Astrocyte of the cerebellum (primary cell): ENCODE measurements around the gene CCDC167.

Experiments used
- DNase-seq: peaks from one replicate; pipeline ENCODE4 v3.0.0-alpha.2; 2011; ENCODE audit warnings: low read depth
- H3K4me3 ChIP-seq: 2 replicates; pipeline ENCODE4 v1.5.1; 2011; ENCODE audit warnings: mild to moderate bottlenecking, low read depth, low read length, moderate library complexity
- in situ Hi-C: cut with HindIII; loops from 2 replicates; pipeline ENCODE4 v1.10.0; 2017; ENCODE audit warnings: low sequenced_read_pairs
- TF ChIP-seq, protein P1 (sequence below): IDR thresholded peaks from 2 replicates; pipeline ENCODE4 v1.5.1; 2012; ENCODE audit warnings: low read length, low read depth, moderate library complexity, mild to moderate bottlenecking; ENCODE audit errors: missing control alignments

The CCDC167 gene

DNA sequence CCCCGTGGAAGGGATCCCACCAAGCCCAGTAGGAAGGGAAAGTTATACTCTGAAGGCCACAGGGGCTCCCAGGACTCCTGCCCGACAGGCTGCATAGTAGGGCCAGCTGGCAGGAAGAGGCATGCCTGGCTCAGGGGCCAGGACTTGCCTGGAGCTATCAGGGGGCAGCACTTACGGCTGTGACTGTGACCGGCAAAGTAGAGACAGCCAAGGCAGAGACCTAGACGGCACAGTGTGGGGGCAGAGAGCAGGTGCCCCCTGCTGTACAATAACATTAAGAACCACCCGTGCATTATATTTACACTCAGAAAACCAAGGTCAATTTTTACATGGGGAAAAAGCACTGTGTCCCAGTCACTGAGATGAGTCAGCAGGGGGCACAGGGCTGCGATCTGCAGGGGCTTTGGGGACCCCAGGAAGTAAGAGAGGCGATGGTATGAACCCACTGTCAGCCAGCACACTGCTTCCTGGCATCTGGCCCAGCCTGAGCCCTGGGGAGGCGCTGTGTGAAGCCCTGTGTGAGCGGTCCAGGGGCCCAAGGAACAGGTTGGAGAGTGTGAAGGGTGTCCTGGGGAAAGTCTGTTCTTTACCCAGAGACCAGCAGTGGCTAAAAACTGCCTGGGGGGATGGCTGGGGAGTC, 9.9 kb downstream of the CCDC167 start:
- DNase-seq: no peak
- TF ChIP-seq, protein P1, sequence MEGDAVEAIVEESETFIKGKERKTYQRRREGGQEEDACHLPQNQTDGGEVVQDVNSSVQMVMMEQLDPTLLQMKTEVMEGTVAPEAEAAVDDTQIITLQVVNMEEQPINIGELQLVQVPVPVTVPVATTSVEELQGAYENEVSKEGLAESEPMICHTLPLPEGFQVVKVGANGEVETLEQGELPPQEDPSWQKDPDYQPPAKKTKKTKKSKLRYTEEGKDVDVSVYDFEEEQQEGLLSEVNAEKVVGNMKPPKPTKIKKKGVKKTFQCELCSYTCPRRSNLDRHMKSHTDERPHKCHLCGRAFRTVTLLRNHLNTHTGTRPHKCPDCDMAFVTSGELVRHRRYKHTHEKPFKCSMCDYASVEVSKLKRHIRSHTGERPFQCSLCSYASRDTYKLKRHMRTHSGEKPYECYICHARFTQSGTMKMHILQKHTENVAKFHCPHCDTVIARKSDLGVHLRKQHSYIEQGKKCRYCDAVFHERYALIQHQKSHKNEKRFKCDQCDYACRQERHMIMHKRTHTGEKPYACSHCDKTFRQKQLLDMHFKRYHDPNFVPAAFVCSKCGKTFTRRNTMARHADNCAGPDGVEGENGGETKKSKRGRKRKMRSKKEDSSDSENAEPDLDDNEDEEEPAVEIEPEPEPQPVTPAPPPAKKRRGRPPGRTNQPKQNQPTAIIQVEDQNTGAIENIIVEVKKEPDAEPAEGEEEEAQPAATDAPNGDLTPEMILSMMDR: peak; percentile 26
- no peak overlapping the region for H3K4me3 ChIP-seq
- in situ Hi-C loops: loop anchor here (5.0 to 25.0 kb wide), 2 partner anchors 72 to 172 kb away; no protein-coding TSS in a partner anchor

DNA sequence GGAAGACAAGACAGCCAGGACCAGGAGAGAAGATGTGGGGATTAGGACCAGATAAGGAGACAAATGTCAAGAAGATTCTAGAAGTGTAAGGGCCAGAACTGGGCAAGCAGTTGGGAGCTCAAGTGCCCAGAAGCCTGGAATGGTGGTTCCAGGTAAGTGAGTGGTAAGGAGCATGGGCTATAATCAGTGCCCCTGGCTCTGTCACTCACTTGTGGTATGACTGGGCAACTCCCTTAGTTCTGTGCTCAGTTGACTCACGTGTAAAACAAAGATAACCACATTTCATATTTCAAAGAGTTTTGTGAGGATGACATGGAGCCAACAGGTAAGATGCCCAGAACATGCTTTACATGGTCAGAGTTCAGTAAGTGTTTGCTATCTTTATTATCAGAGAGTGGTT, 11.2 kb downstream of the CCDC167 start:
- in situ Hi-C loops: loop anchor here (25.0 kb wide), 1 partner anchor 174 kb away; no protein-coding TSS in a partner anchor
- no peak overlapping the region for H3K4me3 ChIP-seq
- TF ChIP-seq, protein P1: no peak
- DNase-seq: no peak

DNA sequence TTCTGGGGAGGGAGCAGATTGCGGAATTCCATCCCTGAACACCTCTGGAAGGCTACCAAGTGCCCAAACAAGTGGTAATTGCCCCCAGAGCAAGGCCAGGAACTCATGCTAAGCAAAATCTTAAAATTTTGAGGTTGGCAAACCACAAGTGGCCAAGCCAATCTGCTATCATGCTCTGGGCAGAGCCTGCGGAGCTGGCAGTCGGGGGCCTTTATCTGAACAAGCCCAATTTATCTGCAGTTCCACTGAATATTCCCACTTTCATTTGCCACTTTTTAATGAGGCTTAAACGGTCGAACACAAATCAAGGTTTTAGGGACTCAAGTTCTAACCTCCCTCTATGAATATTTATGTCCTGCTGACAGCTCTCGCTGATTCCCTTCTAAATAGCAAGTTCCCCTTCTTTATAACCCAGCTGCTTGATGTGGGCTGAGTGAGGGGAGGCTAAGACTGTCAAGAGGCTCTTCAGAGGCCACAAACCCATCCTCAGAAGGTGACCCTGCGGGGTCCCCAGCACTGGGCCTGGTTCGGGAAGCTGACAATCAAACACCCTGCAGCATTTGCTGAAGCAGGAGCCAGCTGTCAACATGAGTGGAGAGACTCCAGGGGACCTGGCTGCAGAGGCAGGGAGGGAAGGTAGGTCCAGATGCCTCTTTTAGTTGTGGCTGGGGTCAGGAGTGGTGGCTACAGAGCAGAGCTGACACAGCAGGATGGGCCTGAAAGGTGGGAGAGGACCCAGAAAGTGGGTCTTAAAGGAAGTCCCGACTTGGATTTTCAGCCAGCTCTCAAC, 11.9 kb downstream of the CCDC167 start:
- DNase-seq: no peak
- no peak overlapping the region for H3K4me3 ChIP-seq
- in situ Hi-C loops: loop anchor here (25.0 kb wide), 1 partner anchor 175 kb away; no protein-coding TSS in a partner anchor
- TF ChIP-seq, protein P1: no peak

DNA sequence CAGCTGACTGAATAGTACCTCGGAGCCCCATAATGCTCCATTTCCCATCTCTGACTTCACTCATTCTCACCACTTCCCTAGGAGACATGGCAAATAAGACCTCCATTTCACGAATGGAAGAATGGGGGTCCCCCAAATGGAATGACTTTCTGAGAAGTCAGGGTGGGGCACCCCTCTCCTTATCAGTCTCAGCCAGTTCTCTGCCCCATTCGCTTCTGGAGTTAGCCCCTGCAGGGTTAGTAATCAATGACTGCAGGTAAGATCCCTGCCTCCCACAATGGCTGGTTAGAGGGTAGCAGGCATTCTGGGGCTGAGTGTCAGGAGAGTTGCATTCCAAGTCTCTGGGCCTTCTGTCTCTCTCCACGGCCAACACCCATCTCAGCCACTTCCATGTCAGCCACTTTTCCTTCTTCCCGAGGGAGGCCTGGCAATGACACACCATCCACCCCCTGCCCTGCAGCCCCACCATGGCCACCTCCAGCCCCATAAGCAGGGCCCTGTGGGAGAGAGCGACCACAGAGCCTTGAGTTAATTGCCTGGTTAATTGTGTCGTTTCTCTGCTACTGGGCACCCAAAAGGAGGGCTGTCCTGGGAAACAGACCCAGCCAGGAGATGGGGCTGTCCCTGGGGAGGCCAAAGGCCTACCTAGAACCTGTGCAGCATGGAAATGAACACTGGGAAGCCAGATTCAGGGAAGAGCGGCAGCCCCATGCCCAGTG, 13.4 kb downstream of the CCDC167 start:
- in situ Hi-C loops: loop anchor here (25.0 kb wide), 1 partner anchor 176 kb away; no protein-coding TSS in a partner anchor
- TF ChIP-seq, protein P1: no peak
- DNase-seq: no peak
- H3K4me3 ChIP-seq: no peak overlapping the region

DNA sequence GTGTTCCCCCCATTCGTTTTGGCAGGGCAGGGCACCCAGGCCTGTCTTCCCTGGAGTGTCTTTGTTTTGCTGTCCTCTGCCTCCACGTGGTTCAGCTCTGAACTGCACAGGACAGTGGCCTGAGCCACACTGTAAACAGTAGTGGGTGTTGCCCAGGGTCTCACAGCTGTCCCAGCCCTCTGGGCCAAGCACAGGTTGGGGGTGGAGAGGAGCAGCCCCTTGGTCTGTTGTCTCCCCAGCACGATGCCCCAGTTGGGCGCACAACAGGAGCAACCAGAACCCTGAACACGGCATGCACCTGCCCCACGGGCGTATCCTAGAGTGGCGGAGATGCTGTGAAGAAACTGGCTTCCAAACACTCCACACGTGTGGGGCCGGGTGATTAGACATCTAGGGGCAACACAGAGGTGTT, 14.4 kb downstream of the CCDC167 start:
- no peak for DNase-seq
- H3K4me3 ChIP-seq: no peak overlapping the region
- TF ChIP-seq, protein P1: peak; percentile 33
- in situ Hi-C loops: loop anchor here (25.0 kb wide), 1 partner anchor 177 kb away; no protein-coding TSS in a partner anchor

DNA sequence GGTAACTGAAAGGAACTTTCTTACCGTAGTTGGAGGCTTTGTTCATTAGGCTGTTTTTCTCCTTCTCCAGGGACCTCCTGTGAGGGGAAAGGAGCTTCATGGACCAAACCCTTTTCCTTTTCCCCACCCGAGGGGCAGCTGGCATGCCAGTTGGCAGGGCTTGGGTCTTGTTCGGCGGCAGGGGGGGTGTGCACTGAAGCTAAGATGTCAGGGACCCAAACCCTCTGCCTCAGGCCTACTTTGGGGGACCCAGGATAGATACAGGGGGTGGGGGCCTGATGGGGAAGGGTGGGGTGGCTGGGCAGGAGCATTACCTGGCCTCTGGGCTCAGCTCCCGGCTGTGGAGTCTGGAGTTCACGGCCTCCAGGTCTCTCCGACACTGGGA, 14.9 kb downstream of the CCDC167 start:
- TF ChIP-seq, protein P1: no peak
- no peak overlapping the region for H3K4me3 ChIP-seq
- in situ Hi-C loops: loop anchor here (25.0 kb wide), 1 partner anchor 178 kb away; no protein-coding TSS in a partner anchor
- DNase-seq: no peak
